SK-N-SH (cell line): ENCODE results near the gene FKBP11. TPM values are rescaled to one million over a fixed set of nuclear protein-coding genes. Genes with fewer than 3 reads are reported as not detected.

Experiments used
- CTCF ChIA-PET: fragments of 300-600, 350-600 bp; formaldehyde crosslinking; extraction: SDS; loops from one replicate; lab custom pipeline; 2021; lab: Yijun Ruan, JAX
- POLR2A ChIA-PET: fragments of 350-600 bp; sonication (Branson Sonifier 250); formaldehyde crosslinking; extraction: SDS; loops from one replicate; lab custom pipeline; 2020; ENCODE audit warnings: antibody characterized with exemption, inconsistent platforms; lab: Yijun Ruan, JAX
- DNase-seq: peaks from one replicate; pipeline ENCODE4 v3.0.0; 2012
- H2AFZ ChIP-seq: fragments of 200-600 bp; sonication (generic); 2 replicates; pipeline ENCODE4 v1.8.1; 2016; ENCODE audit warnings: antibody characterized with exemption, mild to moderate bottlenecking, low read depth
- H3F3A ChIP-seq: fragments of 200-600 bp; sonication (generic); replicated peaks from 2 replicates; pipeline ENCODE3; 2016; ENCODE audit warnings: antibody characterized with exemption, mild to moderate bottlenecking; ENCODE audit not compliant: insufficient read depth
- H3K27ac ChIP-seq, 2 experiments: fragments of 200-500 bp in 1 of 2; fragments of 200-600 bp in 1 of 2; sonication (Bioruptor generic) in 1 of 2; sonication (generic), shearing (Covaris generic) in 1 of 2; 2 replicates each; pipeline versions ENCODE4 v1.5.1 to v1.6.1; 2014 to 2016; ENCODE audit warnings: low read depth in 2 of 2, inconsistent platforms in 1 of 2, low read length in 1 of 2, mild to moderate bottlenecking in 1 of 2, mixed read lengths in 1 of 2
- H3K27me3 ChIP-seq: fragments of 200-600 bp; sonication (generic), shearing (Covaris generic); 2 replicates; pipeline ENCODE4 v1.6.1; 2016; ENCODE audit warnings: mixed run types; ENCODE audit not compliant: insufficient read depth
- H3K36me3 ChIP-seq, 2 experiments: fragments of 200-500 bp in 1 of 2; fragments of 200-600 bp in 1 of 2; sonication (Bioruptor generic) in 1 of 2; sonication (generic) in 1 of 2; replicated peaks in 1 of 2; 2 replicates each; pipeline versions ENCODE3 to v1.5.1; 2014 to 2016; ENCODE audit warnings: low read length in 1 of 2, mild to moderate bottlenecking in 1 of 2; ENCODE audit not compliant: insufficient read depth in 2 of 2, control insufficient read depth in 1 of 2
- H3K4me1 ChIP-seq, 2 experiments: fragments of 200-500 bp in 1 of 2; fragments of 200-600 bp in 1 of 2; sonication (Bioruptor generic) in 1 of 2; sonication (generic), shearing (Covaris generic) in 1 of 2; 2 replicates each; pipeline versions ENCODE4 v1.5.1 to v1.6.1; 2014 to 2016; ENCODE audit warnings: low read depth in 1 of 2, low read length in 1 of 2, mixed run types in 1 of 2; ENCODE audit not compliant: insufficient read depth in 2 of 2, control insufficient read depth in 1 of 2
- H3K4me2 ChIP-seq: fragments of 200-600 bp; sonication (generic), shearing (Covaris generic); 2 replicates; pipeline ENCODE4 v1.6.1; 2017; ENCODE audit warnings: mixed run types
- H3K4me3 ChIP-seq, 2 experiments: fragments of 200-500 bp in 1 of 2; fragments of 200-600 bp in 1 of 2; sonication (Bioruptor generic) in 1 of 2; sonication (generic), shearing (Covaris generic) in 1 of 2; 2 replicates each; pipeline versions ENCODE4 v1.5.1 to v1.8.1; 2014 to 2016; ENCODE audit warnings: low read depth in 2 of 2, inconsistent platforms in 1 of 2, low read length in 1 of 2, mild to moderate bottlenecking in 1 of 2, mixed read lengths in 1 of 2, moderate library complexity in 1 of 2
- H3K79me2 ChIP-seq: fragments of 200-600 bp; sonication (generic); 2 replicates; pipeline ENCODE4 v1.8.1; 2017; ENCODE audit warnings: mild to moderate bottlenecking; ENCODE audit not compliant: insufficient read depth
- H3K9ac ChIP-seq: fragments of 200-600 bp; sonication (generic); 2 replicates; pipeline ENCODE4 v1.6.1; 2017; ENCODE audit warnings: mixed run types
- H3K9me2 ChIP-seq: fragments of 200-600 bp; sonication (generic); 2 replicates; pipeline ENCODE4 v1.6.1; 2017; ENCODE audit warnings: mixed run types
- H3K9me3 ChIP-seq: fragments of 200-600 bp; sonication (generic); 2 replicates; pipeline ENCODE4 v1.6.1; 2017; ENCODE audit warnings: mixed run types, mild to moderate bottlenecking, moderate library complexity
- H4K20me1 ChIP-seq: fragments of 200-600 bp; sonication (generic); 2 replicates; pipeline ENCODE4 v1.6.1; 2017; ENCODE audit warnings: mild to moderate bottlenecking, mixed run types; ENCODE audit not compliant: insufficient read depth
- MXI1 ChIP-seq: IDR thresholded peaks from 2 replicates; pipeline ENCODE4 v1.6.1; 2012; ENCODE audit warnings: mild to moderate bottlenecking, low read depth, low read length, improper control_type of control experiment
- RAD21 ChIP-seq: IDR thresholded peaks from 2 replicates; pipeline ENCODE4 v1.6.1; 2012; ENCODE audit warnings: mild to moderate bottlenecking, low read length
- SMC3 ChIP-seq: IDR thresholded peaks from 2 replicates; pipeline ENCODE4 v1.6.1; 2012; ENCODE audit warnings: low read depth, low read length, improper control_type of control experiment
- WGBS: methylation state at CpG from one replicate; pipeline ENCODE4 v1.1.6; 2017; ENCODE audit warnings: low lambda C conversion rate; 5-methylcytosine and 5-hydroxymethylcytosine counted together
- polyA plus RNA-seq, 3 experiments: library from polyadenylated mRNA; depleted of rRNA; stranded (reverse); fragments of >200 nt; gene quantifications; 2 replicates each; pipeline ENCODE4 v1.2.3, GENCODE V29; 2012
- TF ChIP-seq, protein P1 (sequence below): IDR thresholded peaks from 2 replicates; pipeline ENCODE4 v1.4.0; 2012; ENCODE audit warnings: low read depth
- TF ChIP-seq, protein P2 (sequence below): fragments of 200-600 bp; sonication (generic); IDR thresholded peaks from 2 replicates; pipeline ENCODE4 v1.6.1; 2017; ENCODE audit warnings: antibody characterized with exemption, mild to moderate bottlenecking, moderate library complexity
- TF ChIP-seq, protein P3 (sequence below): IDR thresholded peaks from 2 replicates; pipeline ENCODE4 v1.4.0; 2012; ENCODE audit warnings: low read depth, borderline replicate concordance

Gene FKBP11
- 23.7 and 28.5 TPM in 2 replicates for polyA plus RNA-seq (2012; rRNA removed)
- 12.1 and 14.1 TPM in 2 replicates for polyA plus RNA-seq (2012; cell fraction: cytosol; rRNA removed)
- 144 and 155 TPM in 2 replicates for polyA plus RNA-seq (2012; cell fraction: nucleus; rRNA removed)

DNA sequence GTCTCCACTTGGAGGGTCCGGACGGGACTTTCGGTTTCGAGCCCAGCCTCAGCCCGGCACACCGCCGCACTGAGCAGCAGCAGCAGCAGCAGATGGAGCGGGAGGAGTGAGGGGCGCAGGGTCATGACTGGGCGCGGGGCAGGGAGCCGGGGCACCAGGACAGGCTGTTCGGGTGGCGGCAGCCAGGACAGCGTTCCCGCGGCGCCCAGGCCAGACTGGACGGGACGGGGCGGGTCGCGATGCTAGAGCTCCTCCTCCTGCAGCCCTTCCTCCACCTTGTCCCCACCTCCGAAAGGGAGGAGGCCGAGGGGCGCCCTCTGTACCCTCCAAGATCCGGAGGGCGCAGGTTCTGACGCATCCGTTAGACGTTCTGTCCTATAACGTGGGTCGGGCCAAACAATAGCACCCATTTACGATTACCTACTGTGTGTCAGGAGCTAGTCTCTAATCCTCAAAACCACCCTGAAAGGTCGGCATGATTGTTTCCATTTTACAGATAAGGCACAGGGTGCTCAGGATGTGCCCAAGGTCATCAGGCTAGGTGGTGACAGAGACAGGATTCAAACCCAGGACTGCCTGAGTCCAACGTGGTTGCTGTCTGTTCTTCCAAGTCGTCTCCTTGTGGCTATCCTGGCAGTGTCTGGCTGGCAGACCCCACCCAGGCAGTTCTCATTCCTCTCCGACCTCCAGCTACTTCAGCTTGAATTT is at the start of gene FKBP11:
Gene FKBP11, minus strand, starts transcription at position 189 of the 708 bp plus-strand sequence. Its CDS starts 64 bp downstream, at position 125.
- CTCF ChIA-PET = interaction anchor here (0.7 to 3.9 kb wide), 17 partner anchors 10 to 119 kb away, joined by 3 to 29 read pairs (median 5); partner anchors contain the start of genes ARF3 and WNT1
- Histone ChIP-seq H2AFZ (peak within 1 kb of the TSS; percentile 46; the same call in 1 of the 2 replicates), H4K20me1 (0 out of 2 replicates have a peak, but pooled peaks cover 4% of the 10 kb centered on the region), H3K4me2 (peak within 1 kb of the TSS; percentile 61; the same call in 1 of the 2 replicates), H3K27me3 (no peaks in the 10 kb centered on the region), H3K9ac (peak within 1 kb of the TSS; percentile 48; the same call in 1 of the 2 replicates), H3K36me3 (peaks cover 39 to 42% of the 10 kb centered on the region in 2 experiments), H3K27ac (no peak within 1 kb of the TSS), H3K4me1 (no peaks in the 10 kb centered on the region; a peak in 1 of 4 replicates), H3F3A (peaks cover 12% of the 10 kb centered on the region), H3K4me3 (peak within 1 kb of the TSS; percentile 52 to 57; a peak in 3 of 4 replicates)
- DNase-seq = peak; percentile 74
- 72% methylated on average over 28 of the region's 38 CpGs for WGBS
- TF ChIP-seq MXI1 = 0 out of 2 replicates have a peak, but pooled peaks have one; percentile 18
- TF ChIP-seq, protein P1, sequence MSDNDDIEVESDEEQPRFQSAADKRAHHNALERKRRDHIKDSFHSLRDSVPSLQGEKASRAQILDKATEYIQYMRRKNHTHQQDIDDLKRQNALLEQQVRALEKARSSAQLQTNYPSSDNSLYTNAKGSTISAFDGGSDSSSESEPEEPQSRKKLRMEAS = no peak
- TF ChIP-seq, all 33 proteins: peak for 1
- no peaks in the 10 kb centered on the region for H3K9me3 ChIP-seq
- H3K79me2 ChIP-seq = peaks cover 9% of the 10 kb centered on the region; the same call in 1 of the 2 replicates
- no peaks in the 10 kb centered on the region for H3K9me2 ChIP-seq
- POLR2A ChIA-PET = no interaction called here

DNA sequence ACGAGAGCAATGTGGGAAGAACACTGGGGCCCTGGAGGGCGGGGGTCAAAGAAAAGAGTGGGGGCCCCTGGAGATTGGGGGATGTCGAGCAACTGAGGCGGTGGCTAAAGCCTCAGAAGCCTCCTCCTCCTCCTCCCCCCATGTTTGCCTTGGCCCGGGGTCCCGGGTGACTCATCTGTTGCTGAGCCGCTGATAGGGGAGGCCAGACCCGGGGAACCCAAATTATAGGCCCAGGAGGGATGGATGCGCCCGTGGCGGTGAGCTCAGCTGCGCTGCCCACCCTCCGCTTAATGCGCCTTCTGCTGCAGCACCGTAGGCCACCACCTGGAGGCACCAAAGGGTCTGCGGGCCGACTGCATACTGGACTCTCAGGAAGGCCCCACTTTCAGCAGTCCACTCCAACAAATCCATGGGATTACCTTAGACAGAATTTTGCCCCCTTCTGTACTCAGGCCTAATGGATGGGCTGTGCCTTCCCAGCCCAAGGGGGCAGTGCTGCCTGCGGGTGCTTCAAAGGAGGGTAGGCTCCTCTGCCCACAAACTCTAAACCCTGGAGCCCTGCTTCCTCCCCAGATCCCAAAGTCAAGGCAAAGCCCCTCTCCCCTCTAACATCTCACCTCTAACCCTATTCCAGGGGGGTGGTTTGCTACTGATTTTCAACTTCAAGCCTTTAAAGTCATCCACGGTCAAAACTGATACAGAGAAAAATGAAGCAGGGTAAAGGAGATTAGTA is 48.8 kb upstream of the FKBP11 start:
- H3K4me2 ChIP-seq = peak overlapping the region; percentile 24; the same call in 1 of the 2 replicates
- ChIA-PET CTCF (interaction anchor here (0.9 to 32.2 kb wide), 5 partner anchors 17 to 121 kb away, joined by 3 to 935 read pairs (median 9); partner anchors contain the start of genes ARF3, DDN and WNT1), POLR2A (interaction anchor here (0.6 kb wide), 1 partner anchor 70 kb away, joined by 3 read pairs; a partner anchor contains a TSS)
- no peak overlapping the region for H3K4me3 ChIP-seq
- no peak overlapping the region for H2AFZ ChIP-seq
- H3K79me2 ChIP-seq = no peaks in the 10 kb centered on the region
- H3F3A ChIP-seq = peaks cover 10% of the 10 kb centered on the region
- whole genome bisulfite sequencing = 36% methylated on average over 15 of the region's 19 CpGs
- H3K36me3 ChIP-seq = no peaks in the 10 kb centered on the region
- no peak overlapping the region for H3K9ac ChIP-seq
- no peaks in the 10 kb centered on the region for H3K9me3 ChIP-seq
- TF ChIP-seq SMC3 = peak; percentile 41; the same call in 1 of the 2 replicates
- TF ChIP-seq, protein P2, sequence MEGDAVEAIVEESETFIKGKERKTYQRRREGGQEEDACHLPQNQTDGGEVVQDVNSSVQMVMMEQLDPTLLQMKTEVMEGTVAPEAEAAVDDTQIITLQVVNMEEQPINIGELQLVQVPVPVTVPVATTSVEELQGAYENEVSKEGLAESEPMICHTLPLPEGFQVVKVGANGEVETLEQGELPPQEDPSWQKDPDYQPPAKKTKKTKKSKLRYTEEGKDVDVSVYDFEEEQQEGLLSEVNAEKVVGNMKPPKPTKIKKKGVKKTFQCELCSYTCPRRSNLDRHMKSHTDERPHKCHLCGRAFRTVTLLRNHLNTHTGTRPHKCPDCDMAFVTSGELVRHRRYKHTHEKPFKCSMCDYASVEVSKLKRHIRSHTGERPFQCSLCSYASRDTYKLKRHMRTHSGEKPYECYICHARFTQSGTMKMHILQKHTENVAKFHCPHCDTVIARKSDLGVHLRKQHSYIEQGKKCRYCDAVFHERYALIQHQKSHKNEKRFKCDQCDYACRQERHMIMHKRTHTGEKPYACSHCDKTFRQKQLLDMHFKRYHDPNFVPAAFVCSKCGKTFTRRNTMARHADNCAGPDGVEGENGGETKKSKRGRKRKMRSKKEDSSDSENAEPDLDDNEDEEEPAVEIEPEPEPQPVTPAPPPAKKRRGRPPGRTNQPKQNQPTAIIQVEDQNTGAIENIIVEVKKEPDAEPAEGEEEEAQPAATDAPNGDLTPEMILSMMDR = peak; percentile 63
- peak; percentile 46 for TF ChIP-seq RAD21
- TF ChIP-seq, protein P3, sequence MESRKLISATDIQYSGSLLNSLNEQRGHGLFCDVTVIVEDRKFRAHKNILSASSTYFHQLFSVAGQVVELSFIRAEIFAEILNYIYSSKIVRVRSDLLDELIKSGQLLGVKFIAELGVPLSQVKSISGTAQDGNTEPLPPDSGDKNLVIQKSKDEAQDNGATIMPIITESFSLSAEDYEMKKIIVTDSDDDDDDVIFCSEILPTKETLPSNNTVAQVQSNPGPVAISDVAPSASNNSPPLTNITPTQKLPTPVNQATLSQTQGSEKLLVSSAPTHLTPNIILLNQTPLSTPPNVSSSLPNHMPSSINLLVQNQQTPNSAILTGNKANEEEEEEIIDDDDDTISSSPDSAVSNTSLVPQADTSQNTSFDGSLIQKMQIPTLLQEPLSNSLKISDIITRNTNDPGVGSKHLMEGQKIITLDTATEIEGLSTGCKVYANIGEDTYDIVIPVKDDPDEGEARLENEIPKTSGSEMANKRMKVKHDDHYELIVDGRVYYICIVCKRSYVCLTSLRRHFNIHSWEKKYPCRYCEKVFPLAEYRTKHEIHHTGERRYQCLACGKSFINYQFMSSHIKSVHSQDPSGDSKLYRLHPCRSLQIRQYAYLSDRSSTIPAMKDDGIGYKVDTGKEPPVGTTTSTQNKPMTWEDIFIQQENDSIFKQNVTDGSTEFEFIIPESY = no peak
- TF ChIP-seq, all 33 proteins: peak for 3
- H4K20me1 ChIP-seq = no peaks in the 10 kb centered on the region
- H3K27ac ChIP-seq = no peak overlapping the region
- H3K27me3 ChIP-seq = peaks cover 59% of the 10 kb centered on the region
- H3K9me2 ChIP-seq = no peaks in the 10 kb centered on the region
- peak; percentile 81 for DNase-seq
- peaks cover 0 to 21% of the 10 kb centered on the region in 2 experiments; a peak in 1 of 4 replicates for H3K4me1 ChIP-seq
